Activated CD4-positive, alpha-beta T cell treated with anti-CD3 and anti-CD28 coated beads, Interleukin-2, amount 10 ng/mL, durations not matched to agents 24 days and 14 days (primary cell): ENCODE data around the gene PLD5. TPM values are rescaled to one million over a fixed set of nuclear protein-coding genes. Genes with fewer than 3 reads are reported as not detected.
"Not testable (repeated sequence)": the region's sequence is repeated elsewhere in the genome, so short reads cannot be mapped to it uniquely, and the experiment has no call there.

Experiments used
- DNase-seq: peaks from one replicate; pipeline ENCODE4 v3.0.0; 2022
- H3K27ac Mint-ChIP-seq: one replicate; pipeline ENCODE4 v1.8.0; 2022; ENCODE audit warnings: mild to moderate bottlenecking, mixed read lengths
- H3K27me3 Mint-ChIP-seq: one replicate; pipeline ENCODE4 v1.8.0; 2022; ENCODE audit warnings: mixed read lengths
- H3K36me3 Mint-ChIP-seq: one replicate; pipeline ENCODE4 v1.8.0; 2022; ENCODE audit warnings: low read depth, mild to moderate bottlenecking, mixed read lengths
- H3K4me1 Mint-ChIP-seq: one replicate; pipeline ENCODE4 v1.8.0; 2021; ENCODE audit warnings: mixed read lengths
- H3K4me3 Mint-ChIP-seq: one replicate; pipeline ENCODE4 v1.8.0; 2022; ENCODE audit warnings: mild to moderate bottlenecking, moderate library complexity, mixed read lengths
- H3K9me3 Mint-ChIP-seq: one replicate; pipeline ENCODE4 v1.8.0; 2021; ENCODE audit warnings: mixed read lengths
- intact Hi-C: fragments of 100-400 bp; cut with micrococcal nuclease; formaldehyde crosslinking; loops from one replicate; pipeline ENCODE4 v1.15.1; 2023
- total RNA-seq: library from RNA; stranded (reverse); gene quantifications from 2 replicates; pipeline ENCODE4 v1.2.3, GENCODE V29; 2022

PLD5 gene
- total RNA-seq, 1 donor from 2014 or later = not detected

DNA sequence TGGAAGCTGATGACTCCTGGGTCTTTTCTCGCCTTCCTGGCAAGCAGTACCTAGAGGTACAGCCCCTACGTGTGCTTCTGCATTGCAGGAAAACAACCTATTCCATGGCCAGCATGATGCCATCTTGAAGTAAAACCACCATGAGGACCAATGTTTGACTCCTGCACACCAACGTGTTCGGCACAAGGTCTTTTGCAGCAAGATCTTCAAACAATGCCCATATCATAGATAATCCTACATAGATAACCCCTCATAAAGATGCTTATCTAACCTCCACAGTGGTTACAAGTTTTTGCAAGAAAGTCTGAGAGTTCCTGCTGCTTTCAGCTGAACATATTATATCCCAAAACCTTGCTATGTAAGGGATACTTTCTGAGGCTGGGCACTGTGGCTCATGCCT lies 384.5 kb downstream of the PLD5 start:
- no peaks in the 10 kb centered on the region for H3K4me1 Mint-ChIP-seq
- H3K27ac Mint-ChIP-seq = no peak overlapping the region
- intact Hi-C loops = no loop called here
- no peak for DNase-seq
- H3K4me3 Mint-ChIP-seq = no peak overlapping the region
- H3K9me3 Mint-ChIP-seq = no peaks in the 10 kb centered on the region
- H3K36me3 Mint-ChIP-seq = no peaks in the 10 kb centered on the region
- H3K27me3 Mint-ChIP-seq = no peaks in the 10 kb centered on the region

DNA sequence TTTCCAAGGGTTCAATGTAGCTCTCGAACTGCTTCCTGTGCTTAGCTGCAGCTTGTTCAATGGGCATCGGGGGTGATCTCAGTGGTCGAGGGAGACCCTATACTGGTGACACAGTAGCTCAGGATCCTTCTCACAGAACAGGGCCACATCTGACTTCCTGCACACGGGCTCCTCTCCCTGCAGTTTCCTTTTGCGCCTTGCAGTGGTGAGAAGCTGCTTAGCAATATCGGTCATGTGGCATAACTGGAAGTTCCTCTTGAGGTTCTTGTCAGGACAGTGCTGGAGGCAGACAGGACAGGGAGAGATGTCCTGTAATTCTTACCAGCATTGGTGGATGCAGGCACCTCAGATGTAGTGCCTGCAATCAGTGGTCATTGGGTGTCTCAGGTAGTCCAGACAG lies 385.1 kb downstream of the PLD5 start:
- Mint-ChIP-seq H3K36me3 (no peaks in the 10 kb centered on the region), H3K4me1 (no peaks in the 10 kb centered on the region), H3K27ac (no peak overlapping the region), H3K9me3 (no peaks in the 10 kb centered on the region), H3K4me3 (no peak overlapping the region), H3K27me3 (no peaks in the 10 kb centered on the region)
- no peak for DNase-seq
- intact Hi-C loops = no loop called here

DNA sequence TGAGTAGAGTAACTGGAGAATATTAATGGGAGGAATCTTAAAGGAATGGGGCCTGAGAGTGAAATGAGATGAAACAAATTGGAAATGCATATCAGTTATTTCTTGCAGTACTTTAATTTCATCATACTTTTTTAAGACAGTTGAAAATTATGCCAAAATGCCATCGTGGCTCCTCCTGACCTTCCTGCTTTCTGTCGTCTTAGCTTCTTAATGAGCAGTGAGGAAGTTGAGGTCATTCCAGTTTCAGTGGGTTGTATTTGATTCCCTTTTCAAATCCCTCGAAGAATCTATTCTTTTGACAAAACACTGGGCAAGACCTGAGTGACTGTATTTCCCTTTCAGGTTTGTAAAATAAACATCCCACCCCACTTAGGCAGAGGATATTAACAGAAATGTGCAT lies 390.7 kb downstream of the PLD5 start:
- H3K36me3 Mint-ChIP-seq = no peaks in the 10 kb centered on the region
- H3K27me3 Mint-ChIP-seq = no peaks in the 10 kb centered on the region
- peaks cover 3% of the 10 kb centered on the region for H3K9me3 Mint-ChIP-seq
- no peak for DNase-seq
- H3K27ac Mint-ChIP-seq = no peak overlapping the region
- intact Hi-C loops = no loop called here
- H3K4me1 Mint-ChIP-seq = no peaks in the 10 kb centered on the region
- no peak overlapping the region for H3K4me3 Mint-ChIP-seq

DNA sequence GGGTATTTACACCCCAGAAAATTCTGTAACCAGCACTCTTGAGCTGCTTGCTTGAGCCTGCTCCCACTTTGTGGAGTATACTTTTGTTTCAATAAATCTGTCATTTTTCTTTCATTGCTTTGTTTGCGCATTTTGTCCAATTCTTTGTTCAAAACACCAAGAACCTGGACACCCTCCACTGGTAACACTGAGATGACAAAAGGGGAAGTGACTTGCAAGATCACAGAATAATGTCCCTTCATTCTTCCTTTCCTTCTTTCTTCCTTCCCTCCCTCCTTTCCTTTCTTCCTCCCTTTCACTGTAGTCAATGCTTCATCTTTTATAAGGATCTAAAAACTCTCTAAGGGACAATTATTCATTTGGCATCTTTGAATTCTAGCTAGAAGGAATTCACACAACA lies 391.1 kb downstream of the PLD5 start:
- Mint-ChIP-seq H3K4me1 (no peaks in the 10 kb centered on the region), H3K9me3 (peaks cover 3% of the 10 kb centered on the region), H3K36me3 (no peaks in the 10 kb centered on the region), H3K4me3 (no peak overlapping the region), H3K27ac (no peak overlapping the region), H3K27me3 (no peaks in the 10 kb centered on the region)
- DNase-seq = no peak
- intact Hi-C loops = no loop called here

DNA sequence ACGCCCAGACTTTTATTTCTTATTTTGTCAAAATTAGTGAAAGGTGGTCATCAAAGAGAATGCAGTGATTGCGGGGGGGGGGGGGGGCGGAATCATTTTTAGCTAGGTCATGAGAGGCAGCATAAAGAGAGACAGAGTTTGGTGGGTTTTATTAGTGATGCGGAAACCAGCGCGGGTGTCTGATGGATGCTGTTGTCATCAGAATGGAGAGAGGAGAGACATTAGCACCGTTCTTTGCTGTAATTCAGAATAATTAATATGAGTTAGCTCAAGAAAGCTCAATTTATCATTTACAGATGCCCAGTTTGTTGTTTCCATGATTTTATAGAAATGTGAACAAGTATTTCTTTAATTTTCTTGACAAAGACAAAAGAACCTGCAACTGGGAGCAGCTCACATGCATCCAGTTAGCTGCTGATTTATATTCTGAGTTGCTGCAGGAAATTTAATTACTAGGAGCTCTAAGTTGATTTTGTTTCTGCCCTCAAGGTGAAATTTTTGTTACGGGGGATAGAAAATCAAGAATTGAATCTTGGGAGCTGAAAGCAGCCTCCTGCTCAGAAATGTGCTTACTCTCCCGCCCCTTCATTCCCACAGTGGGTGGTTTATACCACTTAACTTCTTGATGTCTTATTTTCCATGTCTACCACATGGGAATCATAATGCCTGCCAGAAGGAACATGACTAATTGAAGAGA lies 392.2 kb downstream of the PLD5 start:
- DNase-seq = no peak
- no peak overlapping the region for H3K27ac Mint-ChIP-seq
- H3K36me3 Mint-ChIP-seq = no peaks in the 10 kb centered on the region
- intact Hi-C loops = no loop called here
- peaks cover 3% of the 10 kb centered on the region for H3K9me3 Mint-ChIP-seq
- no peaks in the 10 kb centered on the region for H3K27me3 Mint-ChIP-seq
- no peaks in the 10 kb centered on the region for H3K4me1 Mint-ChIP-seq
- no peak overlapping the region for H3K4me3 Mint-ChIP-seq

DNA sequence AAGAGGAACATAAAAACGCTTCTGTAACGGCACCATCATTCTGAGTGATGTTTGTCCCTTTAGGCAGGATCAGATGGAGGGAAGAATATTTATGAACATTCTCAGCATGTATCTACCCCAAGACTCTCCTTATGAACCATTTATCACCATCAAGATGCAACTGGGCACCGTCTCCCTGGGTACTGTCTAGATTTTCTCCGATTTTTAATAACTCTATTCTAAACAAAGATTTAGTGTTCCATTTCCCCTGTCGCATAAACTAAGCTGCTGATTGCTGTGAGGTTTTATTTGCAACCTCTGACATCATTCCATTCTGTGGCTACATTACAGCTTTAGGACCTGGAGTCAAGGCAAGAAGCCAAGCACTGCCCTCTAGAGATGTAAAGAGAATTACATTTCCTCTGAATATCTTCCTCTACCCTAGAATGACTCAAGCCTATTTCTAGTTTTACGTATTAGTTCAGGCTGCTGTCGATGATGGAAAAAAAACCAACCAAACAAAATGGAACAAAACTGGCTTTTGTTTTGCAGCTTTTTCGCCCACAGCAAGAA lies 395.5 kb downstream of the PLD5 start:
- Mint-ChIP-seq H3K9me3 (peaks cover 3% of the 10 kb centered on the region), H3K36me3 (no peaks in the 10 kb centered on the region), H3K27me3 (no peaks in the 10 kb centered on the region), H3K27ac (no peak overlapping the region), H3K4me1 (no peaks in the 10 kb centered on the region), H3K4me3 (no peak overlapping the region)
- DNase-seq = no peak
- intact Hi-C loops = no loop called here

DNA sequence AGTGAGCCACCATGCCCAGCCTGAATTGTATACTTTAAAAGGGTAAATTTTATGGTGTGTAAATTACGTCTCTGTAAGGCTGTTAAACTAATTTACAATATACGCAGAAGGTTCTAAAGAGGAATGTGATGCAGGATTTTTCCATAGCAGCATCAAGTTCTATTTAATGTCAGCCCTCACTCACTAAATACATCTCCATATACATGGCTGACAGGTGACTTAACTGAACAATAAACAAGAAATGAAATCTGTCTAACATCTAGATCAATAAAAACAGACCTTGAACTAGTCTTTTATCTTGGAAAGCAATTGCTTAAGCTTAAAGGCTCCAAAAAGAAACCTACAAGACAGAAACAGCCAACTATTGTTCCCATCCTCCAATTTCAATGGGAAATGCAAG lies 404.1 kb downstream of the PLD5 start:
- DNase-seq = no peak
- Mint-ChIP-seq H3K27me3 (no peaks in the 10 kb centered on the region), H3K4me1 (no peaks in the 10 kb centered on the region), H3K4me3 (no peak overlapping the region), H3K27ac (no peak overlapping the region), H3K9me3 (no peaks in the 10 kb centered on the region), H3K36me3 (no peaks in the 10 kb centered on the region)
- intact Hi-C loops = no loop called here

DNA sequence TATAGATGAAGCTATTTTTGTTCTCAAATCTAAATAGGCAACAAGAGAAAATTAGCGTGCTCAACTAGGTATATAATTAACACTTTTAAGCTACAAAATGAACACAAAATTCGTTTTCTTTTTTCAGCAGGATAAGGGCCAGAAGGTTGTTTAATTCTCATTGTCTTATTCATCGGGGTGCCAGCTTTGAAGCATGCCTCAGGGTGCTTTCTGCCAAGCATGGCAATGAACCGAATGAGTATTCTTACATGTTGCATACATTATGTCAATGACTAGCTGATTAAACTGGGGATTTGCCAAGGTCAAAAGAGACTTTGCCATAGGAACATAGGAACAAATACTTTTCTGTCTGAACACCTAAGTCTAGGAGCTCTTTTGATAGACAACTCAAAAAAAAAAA lies 423.6 kb downstream of the PLD5 start:
- Mint-ChIP-seq H3K27me3 (no peaks in the 10 kb centered on the region), H3K9me3 (no peaks in the 10 kb centered on the region), H3K27ac (no peak overlapping the region), H3K4me3 (no peak overlapping the region), H3K36me3 (no peaks in the 10 kb centered on the region), H3K4me1 (no peaks in the 10 kb centered on the region)
- intact Hi-C loops = no loop called here
- DNase-seq = no peak

DNA sequence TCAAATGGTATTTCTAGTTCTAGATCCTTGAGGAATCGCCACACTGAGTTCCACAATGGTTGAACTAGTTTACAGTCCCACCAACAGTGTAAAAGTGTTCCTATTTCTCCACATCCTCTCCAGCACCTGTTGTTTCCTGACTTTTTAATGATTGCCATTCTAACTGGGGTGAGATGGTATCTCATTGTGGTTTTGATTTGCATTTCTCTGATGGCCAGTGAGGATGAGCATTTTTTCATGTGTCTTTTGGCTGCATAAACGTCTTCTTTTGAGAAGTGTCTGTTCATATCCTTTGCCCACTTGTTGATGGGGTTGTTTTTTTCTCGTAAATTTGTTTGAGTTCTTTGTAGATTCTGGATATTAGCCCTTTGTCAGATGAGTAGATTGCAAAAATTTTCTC lies 427.2 kb downstream of the PLD5 start:
- H3K4me3 Mint-ChIP-seq, H3K36me3 Mint-ChIP-seq, H3K27ac Mint-ChIP-seq, H3K4me1 Mint-ChIP-seq, intact Hi-C loops, H3K27me3 Mint-ChIP-seq, DNase-seq, H3K9me3 Mint-ChIP-seq: not testable (repeated sequence)

DNA sequence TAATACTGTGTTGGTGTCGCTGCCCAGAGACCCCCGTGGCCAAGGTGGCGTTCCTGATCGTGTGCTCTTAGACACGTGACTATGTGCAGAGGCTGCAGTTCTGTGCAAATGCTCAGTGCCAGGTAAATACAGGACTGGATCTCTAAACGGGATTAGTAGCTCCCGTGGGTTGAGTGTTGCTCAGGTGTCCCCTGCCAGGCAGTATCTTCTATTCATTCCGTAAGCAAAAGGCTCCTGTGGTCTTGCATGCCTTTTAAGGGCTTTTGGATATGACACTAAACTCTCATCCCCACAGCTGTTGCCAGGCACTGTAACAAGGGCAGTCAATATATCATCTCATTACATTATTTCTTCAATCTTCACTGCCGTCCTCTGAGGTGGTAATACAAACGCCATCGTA lies 431.4 kb downstream of the PLD5 start:
- H3K36me3 Mint-ChIP-seq = no peaks in the 10 kb centered on the region
- intact Hi-C loops = no loop called here
- no peak overlapping the region for H3K27ac Mint-ChIP-seq
- no peak for DNase-seq
- H3K4me3 Mint-ChIP-seq = no peak overlapping the region
- no peaks in the 10 kb centered on the region for H3K4me1 Mint-ChIP-seq
- no peaks in the 10 kb centered on the region for H3K9me3 Mint-ChIP-seq
- no peaks in the 10 kb centered on the region for H3K27me3 Mint-ChIP-seq

DNA sequence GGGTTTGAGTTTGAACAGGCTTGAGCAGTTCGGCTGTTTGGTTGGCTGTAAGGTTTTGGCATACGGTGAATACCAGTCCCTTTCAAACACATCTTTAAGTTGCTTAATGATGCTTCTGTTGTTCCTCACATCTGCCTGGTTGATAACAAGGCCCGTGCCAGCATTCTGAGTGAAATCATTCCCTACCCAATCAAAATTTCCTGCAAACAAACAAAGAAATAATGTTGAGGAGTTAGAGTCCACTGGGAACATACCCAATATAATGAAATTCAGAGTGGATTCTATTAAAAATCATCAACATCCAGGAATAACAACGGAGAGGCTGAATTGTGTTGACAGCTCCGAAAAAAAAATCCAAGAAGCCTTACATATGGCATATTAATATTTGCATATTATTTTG lies 434.6 kb downstream of the PLD5 start:
- intact Hi-C loops = no loop called here
- Mint-ChIP-seq H3K36me3 (no peaks in the 10 kb centered on the region), H3K9me3 (no peaks in the 10 kb centered on the region), H3K27me3 (no peaks in the 10 kb centered on the region), H3K4me1 (no peaks in the 10 kb centered on the region), H3K27ac (no peak overlapping the region), H3K4me3 (no peak overlapping the region)
- DNase-seq = no peak

DNA sequence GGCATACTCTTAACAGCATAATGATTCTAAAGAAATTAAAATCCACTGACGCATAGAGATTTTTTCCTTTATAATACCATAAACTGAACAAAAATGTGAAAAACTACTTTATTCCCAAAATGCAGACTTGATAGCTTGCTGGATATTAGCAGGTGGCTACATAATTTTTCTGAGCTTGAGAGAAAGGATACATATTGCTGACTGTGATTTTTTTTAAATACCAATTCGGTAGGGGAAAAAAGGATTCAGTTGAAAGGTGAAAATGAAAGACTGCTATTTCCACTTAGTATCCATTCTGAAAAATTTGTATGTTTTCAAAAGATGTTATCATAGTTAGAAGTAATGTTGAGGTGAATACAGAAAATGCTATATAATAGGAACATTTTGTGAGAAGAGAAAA lies 435.6 kb downstream of the PLD5 start:
- H3K36me3 Mint-ChIP-seq = no peaks in the 10 kb centered on the region
- H3K4me3 Mint-ChIP-seq = no peak overlapping the region
- intact Hi-C loops = no loop called here
- H3K4me1 Mint-ChIP-seq = no peaks in the 10 kb centered on the region
- DNase-seq = no peak
- H3K27me3 Mint-ChIP-seq = no peaks in the 10 kb centered on the region
- no peak overlapping the region for H3K27ac Mint-ChIP-seq
- no peaks in the 10 kb centered on the region for H3K9me3 Mint-ChIP-seq

DNA sequence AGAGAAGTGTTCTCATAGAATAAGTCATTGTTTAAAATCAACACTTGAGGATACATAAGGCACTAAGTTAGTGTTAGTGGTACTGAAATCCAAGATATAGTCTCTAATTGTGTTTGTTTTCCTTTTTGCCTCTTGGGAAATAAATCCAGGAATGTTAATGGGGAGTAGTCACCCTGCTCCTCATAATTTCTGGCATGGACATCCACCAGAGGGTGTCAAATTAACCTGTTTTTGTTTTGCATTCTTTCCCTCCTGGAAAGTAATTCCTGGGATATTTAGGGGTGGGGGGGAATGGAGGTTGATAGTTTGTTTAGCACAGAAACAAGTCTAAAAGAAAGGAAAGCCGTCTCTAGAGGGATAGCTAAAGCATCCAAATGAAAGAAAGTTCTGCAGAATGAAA lies 437.8 kb downstream of the PLD5 start:
- no peaks in the 10 kb centered on the region for H3K9me3 Mint-ChIP-seq

DNA sequence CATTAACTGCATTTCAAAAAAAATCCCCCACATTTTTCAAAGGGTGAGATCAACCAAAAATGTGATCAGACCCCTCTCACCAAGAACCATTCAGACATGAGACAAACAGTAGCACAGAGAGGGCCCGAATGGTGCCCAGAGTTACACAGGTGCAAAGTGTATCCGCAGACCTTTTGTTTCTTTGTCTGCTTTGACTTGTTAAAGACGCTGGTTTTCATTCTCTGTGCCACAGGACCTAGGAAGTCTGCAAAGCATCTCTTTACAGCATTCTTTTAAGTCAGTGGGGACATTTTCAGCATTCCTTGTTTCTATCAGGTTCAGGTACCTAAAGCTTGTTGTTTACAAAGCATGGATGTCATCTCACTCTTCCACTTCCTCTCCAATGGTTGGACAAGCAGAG lies 438.4 kb downstream of the PLD5 start:
- H3K27me3 Mint-ChIP-seq = no peaks in the 10 kb centered on the region
- DNase-seq = no peak
- intact Hi-C loops = no loop called here
- no peaks in the 10 kb centered on the region for H3K36me3 Mint-ChIP-seq
- no peaks in the 10 kb centered on the region for H3K9me3 Mint-ChIP-seq
- H3K27ac Mint-ChIP-seq = no peak overlapping the region
- no peak overlapping the region for H3K4me3 Mint-ChIP-seq
- no peaks in the 10 kb centered on the region for H3K4me1 Mint-ChIP-seq

More for the DNA sequence above, 437.8 kb downstream of the PLD5 start:
- H3K27me3 Mint-ChIP-seq = no peaks in the 10 kb centered on the region
- no peaks in the 10 kb centered on the region for H3K4me1 Mint-ChIP-seq
- no peak overlapping the region for H3K4me3 Mint-ChIP-seq
- no peaks in the 10 kb centered on the region for H3K36me3 Mint-ChIP-seq
- DNase-seq = no peak
- intact Hi-C loops = no loop called here
- no peak overlapping the region for H3K27ac Mint-ChIP-seq

DNA sequence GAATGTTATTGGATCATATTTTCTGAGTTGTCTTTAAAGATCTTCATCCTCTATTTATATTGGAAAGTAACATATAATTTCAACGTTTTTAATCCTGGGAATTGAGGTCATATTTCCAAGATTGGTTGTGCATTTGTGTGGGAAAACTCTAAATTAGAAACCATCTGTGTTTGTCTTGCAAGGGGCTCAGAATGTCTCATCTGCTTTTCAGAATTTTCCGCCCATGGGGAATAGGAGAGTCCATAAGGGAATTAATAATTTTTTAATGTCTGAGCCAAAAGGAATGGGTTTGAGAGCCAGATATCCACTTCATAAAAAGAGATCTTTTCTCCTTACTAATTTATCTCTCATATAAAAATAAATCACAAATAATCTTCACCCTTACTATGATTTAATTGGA lies 440.8 kb downstream of the PLD5 start:
- Mint-ChIP-seq H3K36me3 (no peaks in the 10 kb centered on the region), H3K9me3 (no peaks in the 10 kb centered on the region), H3K27me3 (no peaks in the 10 kb centered on the region), H3K27ac (no peak overlapping the region), H3K4me1 (no peaks in the 10 kb centered on the region), H3K4me3 (no peak overlapping the region)
- intact Hi-C loops = no loop called here
- DNase-seq = no peak
